Superior temporal gyrus (tissue), 1 donor: ENCODE results near the gene FAIM2.
A peak's percentile ranks its signal among the peaks of the same experiment; 100 is the strongest.
"Not testable (repeated sequence)": the region's sequence is repeated elsewhere in the genome, so short reads cannot be mapped to it uniquely, and the experiment has no call there.

ENCODE experiments used
- DNase-seq: peaks from one replicate; pipeline ENCODE4 v3.0.0-alpha.2; 2016; ENCODE audit errors: extremely low spot score

The FAIM2 gene

DNA sequence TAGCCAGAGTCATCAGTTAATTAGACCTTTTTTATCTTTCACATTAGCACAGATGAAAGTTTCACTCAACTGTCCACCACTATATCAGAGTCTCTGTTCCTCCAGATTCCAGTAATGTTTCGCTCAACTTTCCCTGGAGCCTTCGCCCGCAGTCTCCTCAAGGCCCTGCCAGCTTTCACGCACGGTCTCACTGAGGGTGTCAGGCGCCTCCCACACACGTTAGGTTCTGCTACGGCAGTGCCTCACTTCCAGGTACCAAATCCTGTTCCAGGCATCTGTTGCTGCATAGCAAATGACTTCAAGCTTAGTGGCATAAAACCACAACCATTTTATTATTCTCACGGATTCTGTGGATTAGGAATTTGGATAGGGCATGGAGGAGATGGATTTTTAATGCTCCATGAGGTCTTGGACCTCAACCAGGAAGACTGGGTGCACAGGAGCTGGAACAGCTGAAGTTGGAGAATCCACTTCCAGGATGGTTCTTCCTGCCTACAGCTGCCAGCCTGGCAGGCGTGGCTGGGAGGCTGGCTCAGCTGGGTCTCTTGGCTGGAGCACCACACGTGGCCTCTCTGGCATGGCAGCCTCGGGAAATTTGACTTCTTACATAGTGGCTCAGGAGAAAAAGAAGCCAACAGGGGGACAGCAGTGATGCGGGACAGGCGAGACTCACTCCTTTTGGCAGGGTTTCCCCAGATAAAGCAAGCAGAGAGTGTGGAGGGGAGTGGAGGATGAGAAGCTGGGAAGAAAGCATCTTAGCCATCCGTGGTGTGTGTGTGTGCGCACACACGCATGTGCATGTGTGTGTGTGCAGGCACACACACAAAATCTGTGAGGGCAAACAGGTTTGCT, 39.5 kb downstream of the FAIM2 start:
- peak; percentile 15 for DNase-seq

DNA sequence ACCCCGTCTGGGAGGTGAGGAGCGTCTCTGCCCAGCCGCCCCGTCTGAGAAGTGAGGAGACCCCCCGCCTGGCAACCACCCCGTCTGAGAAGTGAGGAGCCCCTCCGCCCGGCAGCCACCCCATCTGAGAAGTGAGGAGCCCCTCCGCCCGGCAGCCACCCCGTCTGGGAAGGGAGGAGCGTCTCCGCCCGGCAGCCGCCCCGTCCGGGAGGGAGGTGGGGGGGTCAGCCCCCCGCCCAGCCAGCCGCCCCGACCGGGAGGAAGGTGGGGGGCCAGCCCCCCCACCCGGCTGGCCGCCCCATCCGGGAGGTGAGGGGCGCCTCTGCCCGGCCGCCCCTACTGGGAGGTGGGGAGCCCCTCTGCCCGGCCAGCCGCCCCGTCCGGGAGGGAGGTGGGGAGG, 42.8 kb downstream of the FAIM2 start:
- DNase-seq, result not testable (repeated sequence)

DNA sequence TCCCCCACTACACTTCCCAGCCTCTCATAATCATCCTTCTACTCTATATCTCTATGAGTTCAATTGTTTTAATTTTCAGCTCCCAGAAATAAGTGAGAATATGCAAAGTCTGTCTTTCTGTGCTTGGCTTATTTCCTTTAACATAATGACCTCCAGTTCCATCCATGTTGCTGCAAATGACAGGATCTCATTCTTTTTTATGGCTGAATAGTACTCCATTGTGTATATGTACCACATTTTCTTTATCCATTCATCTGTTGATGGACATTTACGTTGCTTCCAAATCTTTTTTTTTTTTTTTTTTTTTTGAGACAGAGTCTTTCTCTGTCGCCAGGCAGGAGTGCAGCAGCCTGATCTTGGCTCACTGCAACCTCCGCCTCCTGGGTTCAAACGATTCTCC, 47.8 kb downstream of the FAIM2 start:
- not testable (repeated sequence) for DNase-seq

DNA sequence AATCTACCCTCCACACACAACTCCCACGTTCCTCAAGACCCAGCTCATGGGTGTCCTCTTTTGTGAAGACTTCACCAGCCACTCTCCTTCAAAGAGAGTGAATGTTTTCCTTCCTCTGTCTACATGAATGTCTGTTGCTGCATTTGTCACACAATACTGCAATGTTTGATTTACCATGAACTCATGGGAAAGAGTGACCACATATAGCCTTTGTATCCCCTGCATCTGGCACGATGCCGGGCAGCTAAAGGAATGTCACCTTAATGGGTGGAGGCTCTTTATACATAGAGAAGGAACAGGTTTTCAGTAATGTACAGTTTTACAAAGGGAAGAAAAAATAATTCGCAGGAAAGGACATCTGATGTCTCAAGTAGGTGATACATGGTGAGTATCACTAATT, 48.7 kb downstream of the FAIM2 start:
- DNase-seq, result no peak

DNA sequence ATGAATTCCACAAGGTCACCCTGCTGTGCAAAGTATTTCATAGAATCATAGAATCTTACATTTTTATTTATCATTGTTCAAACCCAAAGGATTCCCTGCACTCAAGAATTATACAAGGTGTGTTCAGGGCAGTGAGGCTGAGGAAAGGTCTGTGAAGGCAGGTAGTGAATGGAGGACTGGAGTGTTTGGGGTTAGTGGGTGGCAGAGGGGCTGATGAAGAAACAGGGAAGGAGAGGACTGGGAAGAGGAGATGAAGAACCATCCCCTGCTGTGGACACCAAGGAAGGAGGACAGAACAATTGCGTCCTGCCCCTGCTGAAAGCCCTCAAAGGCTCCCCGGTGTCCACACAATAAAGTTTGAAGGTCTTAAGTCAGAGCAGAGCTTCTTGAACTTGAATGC, 50.0 kb downstream of the FAIM2 start:
- no peak for DNase-seq

DNA sequence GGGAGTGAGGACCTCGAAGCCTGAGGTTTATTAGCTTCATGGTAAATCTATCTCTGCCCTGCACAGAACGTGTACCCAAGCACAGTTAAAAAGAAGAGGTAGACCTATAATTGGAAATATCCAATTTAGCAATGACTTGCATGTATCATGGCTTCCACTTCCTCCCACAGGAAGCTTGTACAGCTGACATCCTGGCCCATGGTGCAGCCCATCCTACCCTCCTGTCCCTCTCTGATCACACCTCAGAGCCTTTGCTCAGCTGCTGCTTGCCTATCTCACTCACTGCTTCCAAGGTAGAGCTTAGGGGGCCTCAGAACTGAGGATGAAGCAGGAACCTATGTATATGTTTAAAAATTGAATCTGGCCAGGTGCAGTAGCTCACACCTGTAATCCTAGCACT, 56.5 kb downstream of the FAIM2 start:
- no peak for DNase-seq

DNA sequence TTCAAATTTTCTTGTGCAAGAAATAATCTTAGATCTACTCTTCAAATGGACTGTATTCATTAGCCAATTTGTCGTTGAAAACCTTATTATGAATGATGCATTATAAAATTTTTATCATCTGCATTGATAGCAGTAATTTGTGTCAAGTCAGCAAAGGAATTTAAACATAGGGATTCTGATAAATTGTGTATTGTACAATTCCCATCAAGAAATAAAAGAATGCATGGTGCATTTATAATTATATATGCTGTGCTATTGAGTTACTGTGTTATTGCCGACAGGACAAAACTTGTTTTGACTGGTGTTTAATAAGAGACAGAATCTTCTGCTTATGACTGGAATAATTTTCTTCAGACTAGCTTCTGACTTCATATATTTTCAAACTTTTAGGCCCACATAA, 57.7 kb downstream of the FAIM2 start:
- no peak for DNase-seq

DNA sequence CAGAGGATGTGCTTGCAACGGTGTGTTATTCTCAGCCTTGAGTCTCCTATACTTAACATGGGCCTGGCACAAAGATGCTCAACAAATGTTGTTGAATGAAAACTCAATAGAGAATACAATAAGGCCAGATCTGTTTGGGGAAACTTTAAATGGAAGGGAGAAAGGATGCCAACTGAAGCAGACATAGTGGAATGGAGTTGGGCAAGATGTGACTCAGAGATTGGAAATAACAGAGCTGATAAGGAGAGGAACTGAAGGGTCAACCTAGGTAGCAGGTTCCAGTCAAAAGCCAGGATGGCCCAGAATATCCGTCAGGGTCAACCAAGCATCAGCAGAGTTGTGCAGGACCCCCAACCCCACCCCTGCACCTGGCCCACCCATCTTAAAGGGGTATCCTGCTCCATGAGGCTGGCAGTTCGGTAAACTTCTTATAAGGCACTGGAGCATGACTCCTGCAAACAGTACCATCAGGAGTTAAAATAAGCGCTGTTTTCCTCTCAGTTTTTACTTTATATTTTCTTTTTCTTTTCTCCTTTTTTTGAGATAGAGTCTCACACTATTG, 59.7 kb downstream of the FAIM2 start:
- no peak for DNase-seq

DNA sequence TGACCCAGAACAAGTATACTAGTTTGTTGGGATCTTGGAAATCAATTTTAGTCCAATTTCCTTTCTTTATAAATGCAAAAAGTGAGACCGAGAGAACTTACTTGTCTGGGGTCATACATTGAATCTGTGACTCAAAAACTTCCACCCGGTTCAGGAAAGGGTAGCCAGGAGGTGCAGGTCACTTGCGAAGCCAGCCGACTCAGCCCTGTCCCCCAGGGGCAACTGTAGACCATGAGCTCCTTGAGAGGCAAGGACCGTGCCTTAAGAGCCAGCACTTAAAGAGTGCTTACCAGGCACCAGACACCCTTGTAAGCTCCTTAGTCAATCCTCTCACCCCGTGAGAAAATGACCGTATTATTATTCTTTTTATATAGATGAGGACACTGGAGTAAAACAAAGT, 60.3 kb downstream of the FAIM2 start:
- DNase-seq, result no peak

DNA sequence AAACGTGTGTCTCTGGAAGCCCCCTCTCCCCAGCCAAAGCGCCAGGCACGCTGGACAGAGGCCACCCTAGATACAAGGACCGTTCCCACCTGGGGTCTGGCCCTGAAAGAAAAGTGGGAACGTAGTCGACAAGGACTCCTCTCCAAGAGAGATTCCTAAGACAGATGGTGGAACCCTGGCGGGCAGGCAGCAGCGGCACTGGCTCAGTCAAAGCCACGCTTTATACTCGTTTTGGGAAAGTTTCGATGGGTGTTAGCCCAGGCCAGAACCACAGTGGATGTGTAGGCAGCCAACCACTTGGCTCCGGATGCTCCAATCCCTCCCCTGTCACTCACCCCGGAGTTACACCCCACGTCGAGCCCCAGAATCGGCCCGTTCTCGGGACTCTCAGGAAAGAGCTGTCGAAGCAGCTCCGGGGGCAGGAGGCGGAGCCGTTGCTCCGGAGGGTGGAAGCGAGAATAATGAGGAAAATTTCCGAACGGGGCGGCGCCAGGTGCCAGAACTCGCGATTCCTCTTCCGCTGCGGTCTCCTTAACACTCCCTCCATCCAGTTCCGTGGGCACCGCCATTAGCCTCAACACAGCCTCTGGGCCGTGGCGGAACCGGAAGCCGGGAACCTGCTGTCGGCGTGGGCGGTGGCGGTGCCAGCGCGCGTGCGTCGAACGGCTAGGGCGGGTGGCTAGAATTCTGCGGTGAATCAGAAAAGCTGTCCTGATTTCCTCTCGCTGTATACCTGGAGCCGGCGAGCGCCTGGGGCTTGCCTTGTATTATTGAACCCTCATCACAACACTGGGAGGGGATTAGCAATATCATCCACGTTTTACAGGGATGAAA, 61.0 kb downstream of the FAIM2 start, which contains the start of gene BCDIN3D:
Gene BCDIN3D, minus strand, starts transcription at position 588 of the 834 bp plus-strand sequence. Its CDS starts 19 bp downstream, at position 569.
- peak; percentile 94 for DNase-seq

DNA sequence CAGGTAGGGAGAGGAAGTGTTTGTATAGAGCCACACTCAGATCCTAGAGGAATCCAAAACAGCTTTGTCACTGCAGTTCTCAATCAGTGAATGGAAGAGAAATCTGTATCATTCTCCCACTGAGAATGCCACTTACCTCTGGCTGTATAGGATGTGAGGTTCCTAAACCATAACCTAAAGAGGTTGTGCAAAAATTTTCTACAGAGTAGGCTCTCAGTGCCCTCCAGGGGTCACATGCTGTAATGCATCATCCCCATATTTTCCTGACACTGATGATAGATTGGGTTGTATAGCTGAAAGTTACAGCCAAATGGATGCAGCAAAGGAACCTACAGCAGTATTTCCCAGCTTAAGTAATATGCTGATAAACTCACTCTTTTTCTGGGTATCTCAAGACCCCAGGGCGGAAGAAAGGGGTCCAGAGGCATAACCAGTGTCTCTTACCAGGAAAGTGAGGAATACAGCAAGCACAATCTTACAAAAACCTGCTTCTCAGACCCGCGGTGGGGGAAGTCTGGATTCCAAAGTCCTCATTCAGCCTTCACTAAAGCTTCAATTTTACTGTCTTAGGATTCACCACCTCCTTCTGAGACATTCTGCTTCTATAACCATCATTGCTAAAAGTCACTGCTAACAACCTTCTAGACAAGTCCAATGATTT, 64.6 kb downstream of the FAIM2 start:
- peak; percentile 74 for DNase-seq

DNA sequence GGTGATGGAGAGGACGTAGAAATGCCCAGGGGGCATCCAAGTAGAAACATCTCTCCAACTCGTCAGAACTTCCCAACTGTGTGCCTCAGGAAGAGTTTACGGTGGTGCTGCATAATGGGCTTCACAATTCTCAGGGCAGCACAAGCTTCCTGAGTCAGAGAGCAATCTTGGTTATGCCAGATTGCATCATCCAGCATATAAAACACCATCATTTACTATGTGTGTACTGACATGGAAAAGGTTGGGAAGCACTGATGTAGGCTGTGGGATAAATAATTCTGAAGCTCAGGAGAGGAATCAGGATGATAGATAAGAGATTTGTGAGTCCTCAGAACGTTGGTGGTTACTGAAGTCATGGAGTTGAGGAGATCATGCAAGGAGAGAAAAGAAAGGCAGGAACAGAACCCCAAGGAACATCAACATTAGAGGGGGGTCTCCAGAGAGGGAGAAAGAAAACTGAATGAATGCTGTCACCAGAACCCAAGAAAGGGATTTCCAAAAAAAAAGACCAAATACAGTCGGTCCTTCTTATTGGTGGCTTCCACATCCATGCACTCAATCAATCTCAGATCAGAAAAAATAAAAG, 70.8 kb downstream of the FAIM2 start:
- no peak for DNase-seq

DNA sequence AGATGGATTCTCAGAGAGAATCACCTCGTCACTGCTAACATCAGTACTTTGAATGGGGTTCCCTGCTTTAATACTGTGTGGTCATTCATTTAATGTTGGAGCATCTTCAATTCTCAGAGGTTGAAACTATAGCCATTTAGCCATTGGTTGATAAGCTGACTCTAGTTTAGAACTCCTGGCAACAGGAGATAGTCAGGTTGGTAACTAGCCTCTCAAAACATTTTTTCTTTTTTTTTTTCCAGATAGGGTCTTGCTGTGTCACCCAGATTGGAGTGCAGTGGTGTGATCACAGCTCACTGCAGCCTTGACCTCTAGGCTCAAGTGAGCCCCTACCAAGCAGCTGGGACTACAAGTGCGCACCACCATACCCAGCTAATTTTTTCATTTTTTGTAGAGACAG, 72.0 kb downstream of the FAIM2 start:
- DNase-seq, result no peak

DNA sequence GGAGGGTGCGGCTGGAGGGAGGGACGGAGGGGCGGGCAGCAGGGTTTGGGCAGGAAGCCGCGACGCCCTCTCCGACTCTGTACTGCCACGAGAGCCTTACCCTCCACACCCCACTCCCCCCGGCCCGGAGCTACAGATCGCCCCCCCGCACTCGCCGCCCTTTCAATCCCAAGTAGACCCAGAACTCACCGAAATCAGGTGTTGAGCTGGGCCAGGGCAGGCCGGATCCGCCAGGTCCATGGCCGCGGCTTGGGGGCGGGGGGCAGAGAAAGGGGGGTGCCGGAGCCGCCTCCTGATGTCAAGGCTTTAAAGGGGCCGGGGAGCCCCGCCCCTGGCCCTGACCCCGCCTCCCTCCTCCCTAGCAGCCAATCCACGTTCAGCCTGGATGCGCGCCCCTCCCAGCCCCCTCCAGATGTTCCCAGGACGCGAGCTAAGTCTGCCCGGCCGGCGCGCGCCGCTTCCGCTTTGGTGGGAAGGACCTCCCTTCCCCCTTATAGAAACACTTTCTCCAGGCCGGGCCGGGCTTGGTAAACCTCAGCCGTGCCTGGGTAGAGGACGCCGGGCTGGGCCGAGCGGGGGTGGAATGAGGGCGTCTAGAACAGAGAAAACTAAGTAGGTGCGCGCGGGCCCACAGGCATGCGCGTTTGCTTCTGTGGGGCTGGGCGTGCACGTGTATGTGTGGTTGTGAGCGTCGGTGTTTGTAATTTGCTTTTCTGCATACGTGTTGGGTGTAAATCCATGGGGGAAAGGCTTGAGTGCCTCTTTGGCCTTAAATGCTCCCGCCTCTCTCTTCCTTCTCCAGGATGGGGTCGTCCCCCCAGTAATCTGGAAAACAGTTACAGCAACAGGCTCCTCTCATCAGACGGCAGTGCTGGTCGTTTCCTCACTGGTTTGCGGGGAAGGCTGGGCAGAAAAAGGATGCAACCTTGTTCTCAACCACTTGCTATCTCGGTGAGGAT, 75.3 kb downstream of the FAIM2 start, which contains the start of gene NCKAP5L:
Gene NCKAP5L, minus strand, starts transcription at position 281 of the 959 bp plus-strand sequence. CDS start 24,369 bp downstream, outside the sequence.
- DNase-seq, result peak; percentile 88

DNA sequence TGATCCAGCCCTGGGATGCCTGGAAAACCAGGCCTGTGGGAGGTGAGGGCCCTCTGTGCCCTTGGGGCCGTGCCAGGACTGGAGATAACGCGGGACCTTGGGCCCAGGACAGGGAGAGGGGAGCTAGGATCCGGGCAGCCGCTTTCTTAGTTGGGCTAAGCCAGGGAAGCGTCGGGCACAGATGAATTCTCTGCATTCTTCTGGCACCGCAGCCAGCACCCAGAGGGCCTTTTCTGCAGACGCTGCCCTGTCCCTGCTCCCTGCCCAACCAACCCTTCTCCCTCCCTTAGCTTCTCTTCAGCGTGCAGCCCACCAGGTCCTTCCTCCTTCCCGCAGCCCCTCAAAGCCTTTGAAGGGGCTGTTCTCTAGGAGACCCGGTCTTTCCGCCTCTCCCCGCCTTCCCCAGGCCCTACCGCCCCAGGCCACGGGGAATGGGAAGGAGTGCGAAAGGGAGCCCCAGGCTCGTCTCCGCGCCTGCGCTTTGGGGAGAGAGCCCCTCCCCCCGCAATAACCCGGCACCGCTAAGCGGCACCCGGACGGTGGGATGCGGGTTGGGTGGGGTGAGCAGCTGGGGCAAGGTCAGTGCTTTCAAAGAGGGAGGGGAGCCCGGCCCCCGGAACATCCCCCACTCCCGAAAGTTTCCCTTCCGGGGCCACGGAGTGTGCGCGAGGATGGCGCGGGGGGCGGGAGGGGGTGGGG, 76.2 kb downstream of the FAIM2 start:
- DNase-seq, result peak; percentile 67

DNA sequence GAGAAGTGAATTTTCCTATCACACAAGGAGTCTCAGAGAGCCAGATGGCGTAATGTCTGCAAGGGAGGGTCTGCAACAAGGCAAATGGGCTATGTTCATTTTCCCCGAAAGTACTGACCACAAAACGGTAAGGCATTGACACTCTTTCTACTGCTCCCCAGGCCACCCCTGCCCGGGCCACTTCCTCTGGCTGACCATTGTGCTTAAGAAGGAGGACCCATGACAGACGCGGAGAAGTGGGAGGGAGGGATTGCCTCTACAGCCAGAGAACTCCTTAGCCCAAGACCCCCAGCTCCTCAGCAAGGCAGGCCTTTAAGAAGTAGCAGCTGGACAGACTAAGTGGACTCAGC, 76.7 kb downstream of the FAIM2 start:
- no peak for DNase-seq

DNA sequence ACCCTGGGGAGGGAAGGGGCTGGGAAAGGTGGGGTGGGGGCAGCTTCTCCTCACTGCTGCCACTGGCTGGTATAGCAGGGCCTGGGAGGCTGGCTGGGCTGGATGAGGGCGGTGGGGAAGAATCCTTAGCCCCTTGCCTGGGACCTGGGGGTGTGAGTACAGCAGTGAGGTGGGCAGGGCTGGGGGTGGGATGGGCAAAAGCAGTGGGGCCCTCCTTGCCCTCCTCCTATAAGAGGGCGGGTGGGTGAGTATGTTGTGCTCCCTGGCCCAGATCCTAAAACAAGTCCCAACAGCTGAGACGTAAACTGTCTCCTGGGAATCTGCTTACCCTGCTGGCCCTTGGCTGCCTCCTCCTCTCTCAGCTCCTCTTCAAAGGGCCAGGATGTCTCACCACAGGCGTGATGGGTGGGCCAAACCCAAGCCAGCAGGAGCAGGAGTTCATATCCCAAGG, 77.7 kb downstream of the FAIM2 start:
- no peak for DNase-seq

DNA sequence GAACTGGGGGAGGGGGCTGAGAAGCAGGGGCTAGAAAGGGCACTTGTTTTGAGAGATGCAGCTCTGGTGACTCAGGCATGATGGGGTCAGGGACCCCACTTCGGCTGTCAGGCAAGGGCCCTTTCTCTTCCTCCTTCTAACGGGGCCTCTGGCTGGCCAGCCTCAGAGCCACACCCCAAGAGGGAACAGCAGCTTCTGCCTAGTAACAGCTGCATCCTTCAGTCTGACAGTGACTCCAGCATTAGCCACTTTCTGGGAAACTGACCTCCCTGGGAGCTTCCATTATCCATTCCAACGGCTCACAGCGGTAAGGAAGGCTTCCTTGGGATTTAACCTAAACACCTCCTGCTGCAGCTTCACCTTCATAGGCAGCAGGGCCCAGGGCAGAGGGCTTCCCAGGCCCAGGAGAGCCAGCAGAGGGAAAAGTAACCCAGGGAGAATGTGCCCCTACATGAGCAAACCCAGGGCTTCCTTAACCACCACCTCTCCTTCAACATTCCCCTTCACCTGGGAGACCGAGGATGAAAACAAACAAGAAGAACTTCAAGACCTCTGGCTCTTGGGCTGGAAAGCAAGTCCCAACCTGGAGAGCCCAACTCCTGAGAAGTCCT, 78.2 kb downstream of the FAIM2 start:
- DNase-seq, result no peak

DNA sequence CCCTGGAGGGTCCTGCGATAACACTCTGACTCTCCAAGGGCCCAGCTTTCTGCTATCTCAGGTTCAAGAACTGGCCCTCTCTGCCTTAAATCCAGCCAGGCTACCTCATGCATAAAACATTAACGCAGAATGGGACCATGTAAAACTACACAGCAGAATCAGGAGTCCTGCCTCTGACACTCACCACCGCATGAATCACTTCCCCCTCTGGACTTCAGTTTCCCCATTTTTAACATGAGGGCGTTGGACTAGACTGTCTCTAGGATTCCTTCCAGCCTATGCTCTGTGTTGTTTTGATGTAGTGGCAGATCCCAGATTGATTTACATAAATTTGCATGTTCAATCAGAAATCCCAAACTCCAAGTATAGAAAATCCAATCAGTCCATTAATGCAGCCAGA, 78.8 kb downstream of the FAIM2 start:
- DNase-seq, result peak; percentile 22
